EL (cell line): Measurements from ENCODE around the gene UMODL1.

Source experiments
- DNase-seq: peaks from one replicate; pipeline ENCODE4 v3.0.0-alpha.2; 2016

The UMODL1 gene

GRCh38 chr21:42071146-42071737 lies at the start of gene UMODL1:
TSS of gene UMODL1 (plus strand) at chr21:42071317. CDS start at chr21:42071317, 0 bp downstream.
- DNase-seq = no peak

GRCh38 chr21:42021371-42022090 lies 49.6 kb upstream of the UMODL1 start:
- DNase-seq = no peak

GRCh38 chr21:42022091-42022430 lies 49.1 kb upstream of the UMODL1 start:
- no peak for DNase-seq

- DNase-seq = no peak
These were observed 48.2 kb upstream of the UMODL1 start for GRCh38 chr21:42022906-42023305.

- peak; percentile 72 for DNase-seq
These were observed 45.6 kb upstream of the UMODL1 start for GRCh38 chr21:42025376-42026081.

- no peak for DNase-seq
These were observed 45.1 kb upstream of the UMODL1 start for GRCh38 chr21:42026082-42026435.

GRCh38 chr21:42027085-42027821 lies 43.9 kb upstream of the UMODL1 start:
- DNase-seq = no peak

GRCh38 chr21:42027822-42028765 lies 43.0 kb upstream of the UMODL1 start:
- no peak for DNase-seq

- no peak for DNase-seq
These were observed 42.2 kb upstream of the UMODL1 start for GRCh38 chr21:42028766-42029425.

- no peak for DNase-seq
These were observed 40.8 kb upstream of the UMODL1 start for GRCh38 chr21:42030311-42030710.

GRCh38 chr21:42031241-42031640 lies 39.9 kb upstream of the UMODL1 start:
- DNase-seq = no peak

- no peak for DNase-seq
These were observed 39.3 kb upstream of the UMODL1 start for GRCh38 chr21:42031816-42032215.

GRCh38 chr21:42032266-42032665 lies 38.9 kb upstream of the UMODL1 start:
- DNase-seq = no peak

- DNase-seq = no peak
These were observed 38.1 kb upstream of the UMODL1 start for GRCh38 chr21:42032968-42033367.

- no peak for DNase-seq
These were observed 34.8 kb upstream of the UMODL1 start for GRCh38 chr21:42036313-42036712.

GRCh38 chr21:42037516-42037915 lies 33.6 kb upstream of the UMODL1 start:
- DNase-seq = no peak

- DNase-seq = no peak
These were observed 33.2 kb upstream of the UMODL1 start for GRCh38 chr21:42037943-42038342.

- DNase-seq = no peak
These were observed 32.7 kb upstream of the UMODL1 start for GRCh38 chr21:42038393-42038792.

- peak; percentile 40 for DNase-seq
These were observed 32.2 kb upstream of the UMODL1 start for GRCh38 chr21:42038826-42039425.

GRCh38 chr21:42039470-42039901 lies 31.6 kb upstream of the UMODL1 start:
- DNase-seq = peak; percentile 45

- DNase-seq = peak; percentile 92
These were observed 31.2 kb upstream of the UMODL1 start for GRCh38 chr21:42039911-42040351.
